Fibroblast of lung (primary cell): ENCODE measurements around the gene IL17RD. TPM values are rescaled to one million over a fixed set of nuclear protein-coding genes. Genes with fewer than 3 reads are reported as not detected.

Experiments used
- DNase-seq, 2 donors: peaks; one replicate each; pipeline versions ENCODE4 v3.0.0 to v3.0.0-alpha.2; 2010; ENCODE audit warnings: low read depth in 2 of 2
- H2AFZ ChIP-seq: 2 replicates; pipeline ENCODE4 v1.5.1; 2012; ENCODE audit warnings: low read length, control low read depth, inconsistent platforms
- H3K27ac ChIP-seq: 2 replicates; pipeline ENCODE4 v1.5.1; 2011; ENCODE audit warnings: low read length, control low read depth; ENCODE audit not compliant: insufficient read depth
- H3K27me3 ChIP-seq: 2 replicates; pipeline ENCODE4 v1.5.1; 2011; ENCODE audit warnings: mild to moderate bottlenecking, low read length; ENCODE audit not compliant: control insufficient read depth, insufficient read depth
- H3K36me3 ChIP-seq: 2 replicates; pipeline ENCODE4 v1.5.1; 2011; ENCODE audit warnings: low read length; ENCODE audit not compliant: control insufficient read depth, insufficient read depth
- H3K4me1 ChIP-seq: 2 replicates; pipeline ENCODE4 v1.5.1; 2011; ENCODE audit warnings: low read length; ENCODE audit not compliant: control insufficient read depth, insufficient read depth; ENCODE audit errors: extremely low read depth
- H3K4me2 ChIP-seq: 2 replicates; pipeline ENCODE4 v1.5.1; 2011; ENCODE audit warnings: low read length, control low read depth; ENCODE audit not compliant: insufficient read depth; ENCODE audit errors: extremely low read depth
- H3K4me3 ChIP-seq, 4 experiments: fragments of 200-600 bp in 1 of 4; sonication (generic) in 1 of 4; replicated peaks in 1 of 4; 2 replicates each; pipeline ENCODE4 v1.5.1; 2011 to 2016; ENCODE audit warnings: low read length in 4 of 4, low read depth in 3 of 4, mild to moderate bottlenecking in 3 of 4, control low read depth in 2 of 4, inconsistent platforms in 1 of 4, mixed read lengths in 1 of 4; ENCODE audit not compliant: insufficient read depth in 1 of 4; ENCODE audit errors: control extremely low read depth in 1 of 4
- H3K79me2 ChIP-seq: 2 replicates; pipeline ENCODE4 v1.5.1; 2012; ENCODE audit warnings: mild to moderate bottlenecking, low read length, inconsistent platforms; ENCODE audit not compliant: control insufficient read depth, insufficient read depth
- H3K9ac ChIP-seq: 2 replicates; pipeline ENCODE4 v1.5.1; 2011; ENCODE audit warnings: mild to moderate bottlenecking, low read length, control low read depth; ENCODE audit not compliant: insufficient read depth
- H3K9me3 ChIP-seq: 2 replicates; pipeline ENCODE4 v1.5.1; 2012; ENCODE audit warnings: low read depth, low read length; ENCODE audit not compliant: control insufficient read depth, insufficient read depth
- H4K20me1 ChIP-seq: 2 replicates; pipeline ENCODE4 v1.5.1; 2011; ENCODE audit warnings: low read length; ENCODE audit not compliant: control insufficient read depth, insufficient read depth; ENCODE audit errors: extremely low read depth
- EZH2 ChIP-seq: IDR thresholded peaks from 2 replicates; pipeline ENCODE4 v1.5.1; 2012; ENCODE audit warnings: low read length, control low read depth, mild to moderate bottlenecking; ENCODE audit errors: missing control alignments
- polyA plus RNA-seq, 2 donors: library from polyadenylated mRNA; depleted of rRNA in 1 of 2; stranded (reverse) in 1 of 2; unstranded in 1 of 2; fragments of >200 nt; gene quantifications; 2 replicates each; pipeline ENCODE4 v1.2.1, GENCODE V29; 2011 to 2012; ENCODE audit warnings: missing spikeins in 1 of 2
- total RNA-seq: library from RNA; depleted of rRNA; stranded (reverse); fragments of >200 nt; gene quantifications from 2 replicates; pipeline ENCODE4 v1.2.1, GENCODE V29; 2014
- TF ChIP-seq, protein P1 (sequence below), 2 donors: IDR thresholded peaks in 1 of 2; conservative IDR thresholded peaks in 1 of 2; 1 replicate in 1 of 2; 2 replicates in 1 of 2; pipeline ENCODE4 v1.5.1; 2011 to 2012; ENCODE audit warnings: low read length in 2 of 2, control low read depth in 1 of 2, inconsistent platforms in 1 of 2, low read depth in 1 of 2, mild to moderate bottlenecking in 1 of 2

IL17RD gene
- total and polyA plus RNA-seq, 2 donors (not counting 1 experiment from before 2014, with no cell fraction given): 0.60 to 1.8 TPM

DNA sequence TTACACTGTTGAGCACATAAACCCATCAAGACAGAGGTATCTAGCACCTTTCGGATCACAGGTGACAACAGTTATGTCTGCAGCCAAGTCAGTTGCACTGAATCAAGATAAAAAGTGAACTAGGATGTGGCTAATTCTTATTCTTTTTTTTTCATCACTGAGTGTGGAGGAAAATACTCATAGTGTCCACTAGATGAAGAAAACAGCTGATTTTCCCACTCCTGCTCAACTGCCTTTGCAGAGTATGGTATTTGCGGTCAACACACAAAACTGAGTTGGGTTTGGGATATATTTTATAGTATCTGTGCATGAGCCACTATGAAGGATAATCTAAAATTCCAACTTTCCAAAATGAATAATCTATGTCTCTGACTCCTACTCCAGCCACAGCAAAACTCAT, 32.5 kb downstream of the IL17RD start:
- Histone ChIP-seq H3K27ac (no peak overlapping the region), H4K20me1 (no peaks in the 10 kb centered on the region), H3K4me1 (no peaks in the 10 kb centered on the region), H3K4me3 (no peak overlapping the region), H3K9me3 (no peaks in the 10 kb centered on the region), H3K79me2 (no peaks in the 10 kb centered on the region), H3K27me3 (peaks cover 2% of the 10 kb centered on the region), H3K36me3 (no peaks in the 10 kb centered on the region), H2AFZ (no peak overlapping the region), H3K4me2 (no peak overlapping the region), H3K9ac (no peak overlapping the region)
- DNase-seq: no peak
- TF ChIP-seq, protein P1, sequence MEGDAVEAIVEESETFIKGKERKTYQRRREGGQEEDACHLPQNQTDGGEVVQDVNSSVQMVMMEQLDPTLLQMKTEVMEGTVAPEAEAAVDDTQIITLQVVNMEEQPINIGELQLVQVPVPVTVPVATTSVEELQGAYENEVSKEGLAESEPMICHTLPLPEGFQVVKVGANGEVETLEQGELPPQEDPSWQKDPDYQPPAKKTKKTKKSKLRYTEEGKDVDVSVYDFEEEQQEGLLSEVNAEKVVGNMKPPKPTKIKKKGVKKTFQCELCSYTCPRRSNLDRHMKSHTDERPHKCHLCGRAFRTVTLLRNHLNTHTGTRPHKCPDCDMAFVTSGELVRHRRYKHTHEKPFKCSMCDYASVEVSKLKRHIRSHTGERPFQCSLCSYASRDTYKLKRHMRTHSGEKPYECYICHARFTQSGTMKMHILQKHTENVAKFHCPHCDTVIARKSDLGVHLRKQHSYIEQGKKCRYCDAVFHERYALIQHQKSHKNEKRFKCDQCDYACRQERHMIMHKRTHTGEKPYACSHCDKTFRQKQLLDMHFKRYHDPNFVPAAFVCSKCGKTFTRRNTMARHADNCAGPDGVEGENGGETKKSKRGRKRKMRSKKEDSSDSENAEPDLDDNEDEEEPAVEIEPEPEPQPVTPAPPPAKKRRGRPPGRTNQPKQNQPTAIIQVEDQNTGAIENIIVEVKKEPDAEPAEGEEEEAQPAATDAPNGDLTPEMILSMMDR (conservative IDR thresholded peaks at IDR 0.05 in 1 of 2, IDR thresholded peaks at IDR 0.05 in 1 of 2; ENCODE audit: low read depth in 1 of 2, low read length in 2 of 2): peak; percentile 9 to 12
- no peak for TF ChIP-seq EZH2

DNA sequence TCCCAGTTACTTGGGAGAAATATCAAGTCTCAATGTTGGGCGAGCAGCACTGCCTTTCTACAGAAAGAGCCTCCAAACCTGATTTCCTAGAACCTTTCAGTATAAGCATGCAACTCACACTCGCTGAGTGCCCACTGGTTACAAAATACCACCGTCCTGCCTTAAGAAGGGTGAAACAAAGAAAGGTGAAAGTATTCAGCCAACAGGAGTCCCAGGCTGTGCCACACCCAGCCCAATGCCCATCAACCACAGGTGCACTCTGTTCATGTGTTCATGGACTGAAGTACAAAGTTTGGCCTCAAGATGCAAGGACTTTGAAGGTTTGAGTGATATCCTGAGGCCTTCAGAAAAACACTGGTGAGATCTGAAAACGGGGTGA, 34.0 kb downstream of the IL17RD start:
- H3K4me2 ChIP-seq: no peak overlapping the region
- TF ChIP-seq EZH2: no peak
- TF ChIP-seq, protein P1 (conservative IDR thresholded peaks at IDR 0.05 in 1 of 2, IDR thresholded peaks at IDR 0.05 in 1 of 2; ENCODE audit: low read depth in 1 of 2, low read length in 2 of 2): no peak
- H3K79me2 ChIP-seq: no peaks in the 10 kb centered on the region
- no peaks in the 10 kb centered on the region for H3K36me3 ChIP-seq
- DNase-seq: no peak
- H2AFZ ChIP-seq: no peak overlapping the region
- H3K27ac ChIP-seq: no peak overlapping the region
- H3K27me3 ChIP-seq: peaks cover 2% of the 10 kb centered on the region
- no peaks in the 10 kb centered on the region for H4K20me1 ChIP-seq
- H3K4me1 ChIP-seq: no peaks in the 10 kb centered on the region
- no peak overlapping the region for H3K4me3 ChIP-seq
- H3K9ac ChIP-seq: no peak overlapping the region
- no peaks in the 10 kb centered on the region for H3K9me3 ChIP-seq

DNA sequence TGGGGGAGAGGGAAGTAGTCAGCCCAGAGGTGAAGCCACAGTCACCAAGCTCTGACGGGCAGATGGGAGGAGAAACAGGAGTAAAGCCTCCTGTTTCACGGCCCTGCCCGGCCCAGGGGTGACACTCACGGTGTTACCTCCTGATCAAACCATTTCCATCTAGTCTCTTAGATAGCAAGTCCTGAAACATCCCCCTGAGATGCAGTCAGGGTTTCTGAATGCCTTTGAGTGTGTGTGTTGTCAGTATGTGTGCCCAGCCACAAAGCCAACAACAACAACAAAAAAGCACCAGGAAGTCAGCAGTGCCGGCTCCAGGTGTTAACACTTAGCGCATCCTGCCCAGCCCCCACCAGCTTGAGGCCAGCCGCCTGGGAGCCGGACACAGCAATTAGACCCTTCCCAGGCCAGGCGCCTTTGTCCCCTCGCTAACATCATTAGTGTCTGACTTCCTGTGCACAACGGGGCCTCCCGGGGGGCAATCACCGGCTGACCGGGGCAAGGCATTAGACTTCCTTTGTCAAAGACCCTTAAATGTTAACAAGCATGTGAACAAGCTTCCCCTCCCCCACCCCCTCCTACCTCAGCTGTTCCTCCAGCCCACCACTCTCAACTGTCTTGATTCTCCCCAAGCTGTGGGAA, 34.5 kb downstream of the IL17RD start:
- Histone ChIP-seq H3K9ac (no peak overlapping the region), H3K27ac (no peak overlapping the region), H3K4me2 (no peak overlapping the region), H3K27me3 (peaks cover 2% of the 10 kb centered on the region), H4K20me1 (no peaks in the 10 kb centered on the region), H3K79me2 (no peaks in the 10 kb centered on the region), H3K36me3 (no peaks in the 10 kb centered on the region), H3K9me3 (no peaks in the 10 kb centered on the region), H2AFZ (no peak overlapping the region), H3K4me1 (no peaks in the 10 kb centered on the region), H3K4me3 (no peak overlapping the region)
- DNase-seq: peak in 1 of 2 donors; percentile 47
- TF ChIP-seq EZH2: no peak
- TF ChIP-seq, protein P1 (conservative IDR thresholded peaks at IDR 0.05 in 1 of 2, IDR thresholded peaks at IDR 0.05 in 1 of 2; ENCODE audit: low read depth in 1 of 2, low read length in 2 of 2): no peak
